ENCODE measurements around the gene ETHE1.

DNA sequence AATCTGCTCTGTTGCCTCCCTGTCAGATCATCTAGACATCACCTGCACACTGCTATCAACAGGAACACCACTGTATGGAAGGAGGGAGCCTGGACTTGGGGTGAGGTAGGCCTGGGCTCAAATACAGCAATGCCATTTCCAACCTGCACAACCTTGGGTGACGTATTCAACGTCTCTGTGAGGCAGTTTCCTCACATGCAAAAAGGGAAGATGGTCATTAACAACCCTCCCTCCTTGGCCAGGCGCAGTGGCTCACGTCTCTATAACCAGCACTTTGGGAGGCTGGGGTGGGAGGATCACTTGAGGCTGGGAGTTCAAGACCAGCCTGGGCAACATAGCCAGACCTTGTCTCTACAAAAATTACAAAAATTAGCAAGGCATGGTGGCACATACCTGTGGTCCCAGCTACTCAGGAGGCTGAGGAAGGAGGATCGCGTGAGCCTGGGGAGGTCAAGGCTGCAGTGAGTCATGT lies 35.3 kb upstream of the ETHE1 start:
- TF ChIP-seq, protein P1, sequence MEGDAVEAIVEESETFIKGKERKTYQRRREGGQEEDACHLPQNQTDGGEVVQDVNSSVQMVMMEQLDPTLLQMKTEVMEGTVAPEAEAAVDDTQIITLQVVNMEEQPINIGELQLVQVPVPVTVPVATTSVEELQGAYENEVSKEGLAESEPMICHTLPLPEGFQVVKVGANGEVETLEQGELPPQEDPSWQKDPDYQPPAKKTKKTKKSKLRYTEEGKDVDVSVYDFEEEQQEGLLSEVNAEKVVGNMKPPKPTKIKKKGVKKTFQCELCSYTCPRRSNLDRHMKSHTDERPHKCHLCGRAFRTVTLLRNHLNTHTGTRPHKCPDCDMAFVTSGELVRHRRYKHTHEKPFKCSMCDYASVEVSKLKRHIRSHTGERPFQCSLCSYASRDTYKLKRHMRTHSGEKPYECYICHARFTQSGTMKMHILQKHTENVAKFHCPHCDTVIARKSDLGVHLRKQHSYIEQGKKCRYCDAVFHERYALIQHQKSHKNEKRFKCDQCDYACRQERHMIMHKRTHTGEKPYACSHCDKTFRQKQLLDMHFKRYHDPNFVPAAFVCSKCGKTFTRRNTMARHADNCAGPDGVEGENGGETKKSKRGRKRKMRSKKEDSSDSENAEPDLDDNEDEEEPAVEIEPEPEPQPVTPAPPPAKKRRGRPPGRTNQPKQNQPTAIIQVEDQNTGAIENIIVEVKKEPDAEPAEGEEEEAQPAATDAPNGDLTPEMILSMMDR (conservative IDR thresholded peaks at IDR 0.05; ENCODE audit: low read depth, low read length): no peak
- TF ChIP-seq EZH2 (IDR thresholded peaks at IDR 0.05; ENCODE audit: borderline replicate concordance, low read depth, low read length, poor library complexity, severe bottlenecking): no peak
